Ramos (cell line): ENCODE results near the gene AGO3.
"Not testable (repeated sequence)": the region's sequence is repeated elsewhere in the genome, so short reads cannot be mapped to it uniquely, and the experiment has no call there.

ENCODE experiments used
- in situ Hi-C: fragments of 300-500 bp; cut with MboI; formaldehyde crosslinking; loops from one replicate; pipeline ENCODE4 v1.14.3; 2022; ENCODE audit warnings: low sequenced_read_pairs; ENCODE audit not compliant: unreplicated experiment

AGO3 gene

GRCh38 chr1:35988237-35988636 lies 57.3 kb downstream of the AGO3 start:
- in situ Hi-C loops: no loop called here

- in situ Hi-C loops: no loop called here
Observed at GRCh38 chr1:36006941-36007500, 76.1 kb downstream of the AGO3 start.

- in situ Hi-C loops: no loop called here
Observed at GRCh38 chr1:36007741-36008140, 76.8 kb downstream of the AGO3 start.

- in situ Hi-C loops: no loop called here
Observed at GRCh38 chr1:36008546-36009197, 77.8 kb downstream of the AGO3 start.

GRCh38 chr1:36014722-36015220 lies 83.9 kb downstream of the AGO3 start:
- in situ Hi-C loops: no loop called here

- in situ Hi-C loops: no loop called here
Observed at GRCh38 chr1:36016686-36017085, 85.8 kb downstream of the AGO3 start.

GRCh38 chr1:36023098-36023769 lies 92.3 kb downstream of the AGO3 start:
- in situ Hi-C loops: no loop called here

GRCh38 chr1:36024024-36024423 lies 93.1 kb downstream of the AGO3 start:
- in situ Hi-C loops: not testable (repeated sequence)

GRCh38 chr1:36024847-36025246 lies 93.9 kb downstream of the AGO3 start:
- in situ Hi-C loops: no loop called here

- in situ Hi-C loops: no loop called here
Observed at GRCh38 chr1:36027766-36028165, 96.9 kb downstream of the AGO3 start.

- in situ Hi-C loops: no loop called here
Observed at GRCh38 chr1:36031441-36031840, 100.5 kb downstream of the AGO3 start.

- in situ Hi-C loops: no loop called here
Observed at GRCh38 chr1:36034692-36035091, 103.8 kb downstream of the AGO3 start.

- in situ Hi-C loops: no loop called here
Observed at GRCh38 chr1:36035154-36035553, 104.2 kb downstream of the AGO3 start.

GRCh38 chr1:36040238-36040637 lies 109.3 kb downstream of the AGO3 start:
- in situ Hi-C loops: no loop called here

- in situ Hi-C loops: no loop called here
Observed at GRCh38 chr1:36051821-36052220, 120.9 kb downstream of the AGO3 start.

GRCh38 chr1:36053978-36054377 lies 123.1 kb downstream of the AGO3 start:
- in situ Hi-C loops: no loop called here

GRCh38 chr1:36055706-36056105 lies 124.8 kb downstream of the AGO3 start:
- in situ Hi-C loops: no loop called here

GRCh38 chr1:36062315-36062714 lies 131.4 kb downstream of the AGO3 start:
- in situ Hi-C loops: no loop called here

- in situ Hi-C loops: no loop called here
Observed at GRCh38 chr1:36067871-36068270, 137.0 kb downstream of the AGO3 start.

- in situ Hi-C loops: no loop called here
Observed at GRCh38 chr1:36068866-36069265, 138.0 kb downstream of the AGO3 start.

- in situ Hi-C loops: no loop called here
Observed at GRCh38 chr1:36070349-36070748, 139.4 kb downstream of the AGO3 start.
